ENCODE results near the gene S100A3.
"Not testable (repeated sequence)": the region's sequence is repeated elsewhere in the genome, so short reads cannot be mapped to it uniquely, and the experiment has no call there.

Gene S100A3

DNA sequence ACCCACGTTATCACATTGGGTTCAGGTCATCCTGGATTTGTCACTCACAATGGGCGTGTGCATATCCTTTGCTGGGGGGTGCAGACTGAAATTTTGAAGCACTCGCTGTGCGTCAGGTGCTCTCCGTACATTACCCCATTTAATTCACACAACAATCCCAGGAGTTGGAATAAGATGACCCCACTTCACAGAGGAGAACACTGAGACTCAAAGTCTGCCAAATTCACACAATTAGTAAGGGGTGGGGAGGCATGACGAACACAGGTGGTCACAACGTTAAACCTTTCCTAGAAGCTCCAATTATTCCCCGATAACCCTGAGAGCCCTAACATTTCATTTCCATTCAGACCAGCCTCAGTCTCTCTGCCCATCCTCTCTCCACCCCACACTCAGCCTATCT, 20.4 kb upstream of the S100A3 start:
- DNase-seq (ENCODE audit: low read depth in 2 of 2) = no peak

DNA sequence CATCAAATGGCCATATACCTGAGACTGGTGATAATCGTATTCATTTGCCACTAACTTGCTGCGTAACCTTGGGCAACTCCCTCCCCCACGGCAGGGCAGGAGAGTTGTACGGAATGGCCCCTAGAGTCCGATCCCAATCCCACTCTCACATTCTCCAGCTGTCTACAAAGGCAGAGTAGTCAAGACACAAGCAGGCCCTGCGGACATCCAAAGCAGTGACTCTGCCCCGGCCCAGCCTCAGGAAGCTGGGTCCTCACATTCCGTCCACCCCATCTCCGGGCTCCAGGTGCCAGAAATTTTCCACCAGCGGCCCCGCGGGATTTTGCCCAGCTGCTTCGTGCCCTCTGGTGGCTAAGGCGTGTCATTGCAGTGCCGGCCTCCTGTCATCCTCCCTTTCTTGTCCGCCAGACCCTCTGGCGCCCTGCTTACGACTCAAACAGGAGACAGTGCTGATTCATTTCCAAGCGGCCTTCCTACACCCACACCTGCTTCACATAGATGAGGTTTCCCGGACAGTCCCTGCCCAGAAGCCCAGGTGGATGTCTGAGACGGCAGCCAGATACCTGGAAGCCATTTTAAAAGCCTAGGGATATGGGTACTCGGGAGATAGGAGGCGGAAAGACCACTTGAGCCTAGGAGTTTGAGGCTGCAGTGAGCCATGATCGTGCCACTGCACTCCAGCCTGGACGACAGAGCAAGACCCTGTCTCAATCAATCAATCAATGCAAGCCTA, 19.5 kb upstream of the S100A3 start:
- DNase-seq (ENCODE audit: low read depth in 2 of 2) = peak; percentile 69 to 89

DNA sequence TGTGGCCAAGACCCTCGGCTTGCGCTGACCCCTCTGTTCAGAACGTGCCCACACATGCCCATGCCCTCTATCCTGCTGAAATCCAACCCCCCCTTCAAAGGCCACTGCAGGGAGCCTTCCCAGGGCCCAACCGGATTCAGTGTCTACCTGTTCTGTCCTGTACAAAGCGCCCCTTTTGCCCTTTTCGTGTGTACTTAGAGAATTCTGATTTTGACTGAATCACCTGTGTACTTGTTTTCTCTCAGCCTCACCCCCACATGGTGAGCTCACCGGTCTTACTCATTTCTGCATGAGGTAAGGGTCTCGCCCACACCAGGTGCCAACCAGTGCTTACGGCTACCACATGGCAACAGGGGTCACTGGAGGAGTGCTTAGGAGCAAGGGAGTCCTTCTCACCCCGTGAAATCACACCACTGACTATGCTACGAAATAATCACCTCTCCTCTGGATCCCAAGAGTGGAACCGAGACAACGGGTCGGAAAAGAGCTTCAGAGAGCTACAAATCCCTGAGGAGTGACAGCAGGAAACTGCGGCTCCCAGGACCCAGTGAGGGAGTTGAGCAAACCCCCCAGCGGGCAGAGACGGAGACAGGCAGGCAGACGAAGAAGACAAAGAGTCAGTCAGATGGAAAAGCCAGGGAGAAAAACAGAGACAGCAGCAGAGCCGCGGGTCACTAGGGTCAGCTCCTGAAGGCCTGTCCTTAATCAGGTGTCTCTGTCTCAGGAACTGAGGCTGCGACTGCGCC, 18.7 kb upstream of the S100A3 start:
- DNase-seq (ENCODE audit: low read depth in 2 of 2) = peak in 1 of 2 experiments; percentile 32

GRCh38 chr1:153566414-153567371, 17.6 kb upstream of the S100A3 start:
- DNase-seq (ENCODE audit: low read depth in 2 of 2) = peak; percentile 74 to 86

DNA sequence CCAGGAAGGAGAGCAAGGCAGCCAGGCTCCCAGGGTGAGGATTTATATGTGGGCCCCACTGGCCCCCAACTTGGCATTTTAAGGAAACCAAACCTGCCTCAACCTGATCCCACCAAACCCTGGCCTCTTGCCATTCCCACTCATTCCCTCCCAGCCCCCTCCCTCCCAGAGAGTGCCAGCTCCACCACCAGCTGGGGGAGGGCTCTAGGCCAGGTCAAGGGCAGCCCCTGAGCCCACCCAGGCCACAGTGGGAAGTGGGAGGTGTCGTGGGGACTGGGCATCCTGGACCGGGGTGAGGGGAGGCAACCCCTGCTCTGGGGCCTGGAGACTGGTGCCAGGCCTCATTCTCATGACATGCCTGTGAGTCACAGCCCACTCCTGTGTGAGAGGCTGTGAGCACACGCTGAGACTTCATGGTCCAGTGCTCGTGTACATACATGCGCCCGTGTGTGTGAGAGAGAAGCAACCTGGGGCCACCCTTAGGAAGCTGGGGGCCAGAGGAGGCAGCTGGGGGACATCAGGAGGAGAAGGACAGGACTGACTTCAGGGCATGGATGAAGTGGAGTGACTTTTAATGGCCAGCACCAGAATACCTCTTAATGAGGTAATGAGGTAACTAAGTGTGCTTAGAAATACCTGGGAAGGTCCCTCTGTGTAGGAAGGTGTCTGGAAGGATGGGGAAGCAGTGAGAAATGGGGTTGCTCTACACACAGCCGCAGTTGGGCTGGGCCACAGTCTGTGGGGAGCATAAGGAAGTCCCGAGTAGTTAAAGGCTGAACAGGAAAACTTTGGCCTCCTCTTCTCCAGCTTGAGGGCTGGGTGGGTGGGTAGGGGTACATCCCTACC, 16.7 kb upstream of the S100A3 start, which contains the start of gene S100A2:
Gene S100A2 (minus strand): TSS at position 316 of the 846 bp plus-strand sequence. CDS start 1,967 bp downstream, outside the sequence.
- peak; percentile 37 to 41 for DNase-seq (ENCODE audit: low read depth in 2 of 2)

GRCh38 chr1:153563991-153564390, 14.9 kb upstream of the S100A3 start:
- no peak for DNase-seq (ENCODE audit: low read depth in 2 of 2)

DNA sequence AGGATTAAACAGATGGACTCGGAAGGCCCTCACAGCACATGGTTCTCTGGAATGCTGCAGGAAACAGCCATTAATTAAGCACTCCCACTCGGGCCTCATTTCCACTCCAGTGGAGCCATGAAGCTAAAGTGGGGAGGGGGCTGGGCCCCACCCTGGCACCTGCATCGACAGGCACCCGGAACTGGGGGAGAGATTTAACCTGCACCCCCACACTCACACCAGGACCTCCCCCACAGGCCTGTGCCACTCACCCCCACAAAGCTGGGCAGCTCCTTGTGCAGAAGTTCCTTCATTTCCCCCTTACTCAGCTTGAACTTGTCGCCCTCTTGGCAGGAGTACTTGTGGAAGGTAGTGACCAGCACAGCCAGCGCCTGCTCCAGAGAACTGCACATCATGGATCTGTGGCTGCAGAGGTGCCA, 14.4 kb upstream of the S100A3 start:
- DNase-seq (ENCODE audit: low read depth in 2 of 2) = no peak

DNA sequence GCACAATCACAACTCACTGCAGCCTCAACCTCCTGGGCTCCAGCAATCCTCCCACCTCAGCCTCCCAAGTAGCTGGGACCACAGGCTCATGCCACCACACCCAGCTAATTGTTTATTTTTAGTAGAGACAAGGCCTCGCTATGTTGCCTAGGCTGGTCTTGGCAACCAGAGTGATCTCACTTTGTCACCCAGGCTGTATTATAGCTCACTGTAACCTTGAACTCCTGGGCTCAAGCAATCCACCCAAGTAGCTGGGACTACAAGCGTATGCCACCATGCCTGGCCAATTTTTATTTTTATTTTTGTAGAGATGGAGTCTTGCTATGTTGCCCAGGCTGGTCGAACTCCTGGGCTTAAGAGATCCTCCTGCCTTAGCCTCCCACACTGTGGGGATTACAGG, 13.0 kb upstream of the S100A3 start:
- not testable (repeated sequence) for DNase-seq (ENCODE audit: low read depth in 2 of 2)

GRCh38 chr1:153561466-153561985, 12.5 kb upstream of the S100A3 start:
- no peak for DNase-seq (ENCODE audit: low read depth in 2 of 2)

- DNase-seq (ENCODE audit: low read depth in 2 of 2) = no peak
Measured at GRCh38 chr1:153560771-153561465, 11.9 kb upstream of the S100A3 start.

DNA sequence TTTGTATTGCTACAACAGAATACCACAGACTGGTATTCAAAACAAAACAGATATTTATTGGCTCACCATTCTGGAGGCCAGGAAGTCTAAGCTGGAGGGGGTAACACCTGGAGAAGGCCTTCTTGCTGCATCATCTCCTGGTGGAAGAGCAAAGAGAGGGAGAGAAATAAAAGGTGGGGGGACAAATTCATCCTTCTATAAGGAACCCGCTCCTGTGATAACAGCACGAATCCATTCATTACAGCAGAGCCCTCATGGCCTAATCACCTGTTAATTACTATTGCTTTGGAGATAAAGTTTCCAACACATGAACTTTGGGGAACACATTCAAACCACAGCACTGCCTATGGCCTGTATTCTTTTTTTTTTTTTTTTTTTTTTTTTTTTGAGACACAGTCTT, 11.2 kb upstream of the S100A3 start:
- DNase-seq (ENCODE audit: low read depth in 2 of 2) = no peak

DNA sequence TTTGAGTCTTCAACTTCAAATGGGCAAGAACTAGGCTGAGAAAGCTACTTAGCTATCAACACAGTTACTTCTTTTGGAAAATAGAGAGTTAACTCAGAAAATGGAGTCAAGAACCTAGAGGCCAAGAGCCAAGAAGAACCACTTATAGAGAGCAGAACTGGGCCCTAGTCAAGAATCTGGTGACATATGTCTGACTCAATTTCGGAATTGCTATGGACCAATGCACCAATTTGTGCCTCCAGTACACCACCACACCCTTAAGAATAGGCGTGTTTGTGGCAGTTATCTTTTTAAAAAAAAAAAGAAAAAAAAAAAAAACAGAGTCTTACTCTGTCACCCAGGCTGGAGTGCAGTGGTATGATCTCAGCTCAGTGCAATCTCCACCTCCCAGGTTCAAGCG, 8.8 kb upstream of the S100A3 start:
- no peak for DNase-seq (ENCODE audit: low read depth in 2 of 2)

GRCh38 chr1:153556348-153556747, 7.3 kb upstream of the S100A3 start:
- no peak for DNase-seq (ENCODE audit: low read depth in 2 of 2)

- no peak for DNase-seq (ENCODE audit: low read depth in 2 of 2)
Measured at GRCh38 chr1:153553830-153554541, 4.9 kb upstream of the S100A3 start.

DNA sequence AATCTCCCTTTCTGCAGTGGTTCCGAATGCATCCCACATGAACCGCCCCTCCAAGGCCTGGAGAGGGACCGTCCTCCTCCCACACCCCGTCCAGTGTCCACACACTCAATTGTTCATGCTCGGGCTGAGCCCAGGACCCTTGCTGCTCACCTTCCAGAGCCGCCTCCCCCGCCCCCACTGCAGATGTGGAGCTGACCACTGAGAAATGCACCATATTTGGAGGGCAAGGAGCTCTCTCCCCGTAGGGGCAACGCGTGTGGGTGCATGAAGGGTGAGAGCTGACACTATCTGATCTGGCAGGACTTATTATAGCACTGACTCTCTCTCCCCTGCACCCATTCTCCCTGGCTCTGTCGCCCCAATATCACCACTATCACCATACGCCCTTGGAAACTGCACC, 4.0 kb upstream of the S100A3 start:
- no peak for DNase-seq (ENCODE audit: low read depth in 2 of 2)

- no peak for DNase-seq (ENCODE audit: low read depth in 2 of 2)
Measured at GRCh38 chr1:153552335-153552734, 3.3 kb upstream of the S100A3 start.

DNA sequence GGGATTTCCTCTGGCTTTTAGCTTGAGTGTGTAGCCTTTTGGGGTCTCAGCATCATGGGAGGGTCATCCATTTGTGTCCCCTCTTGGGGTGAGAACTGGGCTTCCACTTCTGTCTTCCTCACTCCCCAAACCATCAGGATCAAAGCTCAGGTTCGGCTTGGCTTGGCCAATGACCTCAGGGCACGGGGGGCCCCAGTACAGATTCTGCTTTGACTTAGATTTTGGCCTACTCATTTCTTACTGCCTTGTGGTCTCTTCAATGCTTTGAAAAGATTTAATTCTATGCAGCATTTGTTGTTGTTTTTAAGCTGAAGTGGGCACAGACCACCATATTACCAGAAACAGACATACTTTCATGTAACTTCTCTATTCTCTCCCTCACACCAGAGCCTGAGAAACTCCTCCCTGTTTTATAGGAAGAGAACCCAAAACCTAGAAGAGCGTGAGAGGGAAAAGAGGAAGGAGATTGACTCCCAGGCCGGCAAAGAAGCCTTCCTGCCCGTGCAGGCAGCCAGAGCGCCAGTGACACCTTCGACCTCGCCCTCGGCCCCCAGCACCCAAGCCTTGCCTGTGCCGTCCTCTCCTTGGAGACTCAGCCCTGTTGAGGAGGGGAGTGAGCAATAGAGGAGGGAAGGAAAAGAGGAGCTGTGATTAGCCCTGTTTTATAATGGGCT, 1.9 kb upstream of the S100A3 start:
- DNase-seq (ENCODE audit: low read depth in 2 of 2) = no peak

DNA sequence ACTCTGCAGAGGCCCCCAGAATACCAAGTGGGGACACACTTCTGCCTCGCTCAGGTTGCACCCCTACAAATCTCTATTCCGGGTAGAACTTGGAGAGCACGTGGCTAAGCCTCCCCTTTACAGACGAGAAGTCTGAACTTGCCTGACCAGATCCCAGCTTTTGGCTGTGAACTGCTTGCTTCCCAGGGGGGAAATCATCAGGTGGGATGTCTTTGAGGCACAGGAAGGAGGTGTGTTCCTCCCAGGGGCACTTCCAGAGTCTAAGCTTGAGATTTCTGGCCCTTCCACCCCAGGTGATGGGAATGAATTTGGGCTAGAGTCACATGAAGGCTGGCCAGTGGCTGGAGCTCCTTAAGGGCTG, 1.3 kb upstream of the S100A3 start:
- DNase-seq (ENCODE audit: low read depth in 2 of 2) = no peak

Measured in stimulated activated CD4-positive, alpha-beta T cell treated with anti-CD3 and anti-CD28 coated beads, Interleukin-12 subunit alpha, Interleukin-12 subunit beta, amount 100 ng/mL, for 24 hours (primary cell).